GM23248 (cell line): ENCODE measurements around the gene TLL2.

ENCODE experiments used
- EZH2 ChIP-seq: fragments of 200-600 bp; sonication (generic); IDR thresholded peaks from 2 replicates; pipeline ENCODE4 v1.6.1; 2018; ENCODE audit warnings: antibody characterized with exemption, mild to moderate bottlenecking; ENCODE audit not compliant: insufficient read depth, poor library complexity, severe bottlenecking
- EZH2phosphoT487 ChIP-seq: fragments of 200-600 bp; sonication (generic); IDR thresholded peaks from 2 replicates; pipeline ENCODE4 v1.6.1; 2018; ENCODE audit warnings: antibody characterized with exemption, moderate library complexity, mild to moderate bottlenecking, low read depth; ENCODE audit not compliant: insufficient read depth

DNA sequence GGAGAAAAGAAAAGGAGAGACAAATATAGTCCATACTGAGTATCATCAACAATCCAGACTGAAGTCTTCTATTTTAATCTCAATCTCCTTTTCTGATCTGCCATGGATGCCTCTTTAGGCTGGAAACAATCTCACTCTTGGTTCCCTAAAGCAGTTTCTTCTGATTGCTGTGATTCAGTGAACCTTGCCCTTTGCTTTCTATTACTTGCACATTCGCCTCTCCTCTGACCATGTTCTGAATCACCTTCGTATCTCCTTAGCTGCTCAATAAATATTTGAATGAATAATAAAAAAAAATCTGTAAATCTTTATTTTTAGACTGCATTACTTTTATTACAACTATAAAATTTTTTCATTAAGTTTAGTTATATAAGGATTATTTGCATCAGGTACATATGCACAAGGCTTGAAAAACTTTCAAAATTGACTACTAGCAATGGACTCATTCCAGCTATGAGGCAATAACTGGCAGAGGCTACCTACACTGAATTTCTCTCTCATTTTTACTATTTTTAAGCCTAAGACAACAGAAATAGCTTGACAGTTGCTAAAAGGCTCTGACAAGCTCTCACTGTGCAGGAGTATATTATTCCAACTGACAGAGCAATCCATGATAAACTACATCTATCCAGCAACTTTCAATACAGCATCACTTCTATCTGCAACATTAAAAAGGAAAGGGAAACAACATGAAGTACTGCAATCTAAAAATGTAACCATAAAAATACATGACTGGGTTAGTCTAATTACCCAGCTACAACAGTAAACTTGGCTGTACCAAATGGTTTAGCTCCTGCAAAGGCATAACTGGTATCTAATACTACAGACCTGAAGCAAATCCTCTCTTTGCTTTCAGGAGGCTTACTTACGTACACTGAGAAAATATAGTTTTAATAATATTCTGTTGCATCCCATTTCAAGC lies 47.5 kb upstream of the TLL2 start:
- TF ChIP-seq EZH2 (no peak), EZH2phosphoT487 (no peak)
